ENCODE results near the gene SMIM45.

Gene SMIM45

GRCh38 chr22:41971431-41971830, 19.5 kb downstream of the SMIM45 start (continued):
- TF ChIP-seq CHD7 (IDR thresholded peaks at IDR 0.05; ENCODE audit: insufficient replicate concordance, low read length) (no peak), SRF (IDR thresholded peaks at IDR 0.05; ENCODE audit: low read depth, low read length) (no peak), ASH2L (IDR thresholded peaks at IDR 0.05; ENCODE audit: low read length) (no peak), JUN (IDR thresholded peaks at IDR 0.05; ENCODE audit: low read depth, low read length) (no peak), CHD1 (IDR thresholded peaks at IDR 0.05; ENCODE audit: low read depth, low read length) (no peak), EZH2 (IDR thresholded peaks at IDR 0.05; ENCODE audit: low read depth, low read length, severe bottlenecking) (no peak), SIX5 (IDR thresholded peaks at IDR 0.05; ENCODE audit: low read depth, low read length) (no peak), E2F6 (IDR thresholded peaks at IDR 0.05) (no peak), GABPA (IDR thresholded peaks at IDR 0.05; ENCODE audit: borderline replicate concordance, insufficient read depth, low read length) (no peak), BCL11A (IDR thresholded peaks at IDR 0.05; ENCODE audit: low read depth in 2 of 2, low read length in 2 of 2) (no peak), TCF12 (IDR thresholded peaks at IDR 0.05; ENCODE audit: low read depth, low read length) (no peak), BACH1 (IDR thresholded peaks at IDR 0.05; ENCODE audit: low read length) (no peak), SP1 (IDR thresholded peaks at IDR 0.05; ENCODE audit: low read depth, low read length) (no peak)

Data from H1 (cell line).